Tibial nerve (tissue), 4 donors: ENCODE results near the gene NFXL1. TPM values are rescaled to one million over a fixed set of nuclear protein-coding genes. Genes with fewer than 3 reads are reported as not detected.

ENCODE experiments used
- DNase-seq, 2 donors: peaks; one replicate each; pipeline ENCODE4 v3.0.0-alpha.2; 2019; ENCODE audit warnings: low spot score in 2 of 2
- H3K27ac ChIP-seq, 4 donors: fragments of 200-600 bp; sonication (generic) in 3 of 4; one replicate each; pipeline ENCODE4 v1.5.1; 2017 to 2019; ENCODE audit warnings: mild to moderate bottlenecking in 1 of 4
- H3K27me3 ChIP-seq, 2 donors: fragments of 200-600 bp; sonication (generic) in 1 of 2; one replicate each; pipeline versions ENCODE4 v1.5.1 to v1.6.0; 2017 to 2019
- H3K36me3 ChIP-seq, 3 donors: fragments of 200-600 bp; sonication (generic); one replicate each; pipeline ENCODE4 v1.5.1; 2018 to 2019
- H3K4me1 ChIP-seq, 4 donors: fragments of 200-600 bp; sonication (generic) in 3 of 4; one replicate each; pipeline ENCODE4 v1.5.1; 2017 to 2019
- H3K4me3 ChIP-seq, 4 donors: fragments of 200-600 bp; sonication (generic) in 3 of 4; one replicate each; pipeline ENCODE4 v1.5.1; 2017 to 2019; ENCODE audit warnings: mild to moderate bottlenecking in 1 of 4, moderate library complexity in 1 of 4
- H3K9me3 ChIP-seq, 4 donors: fragments of 200-600 bp; sonication (generic) in 3 of 4; one replicate each; pipeline ENCODE4 v1.5.1; 2017 to 2019
- CTCF ChIP-seq, 5 experiments: fragments of 200-600 bp in 3 of 5; fragments of 450-650 bp in 2 of 5; sonication (generic) in 3 of 5; IDR thresholded peaks; one replicate each; pipeline ENCODE4 v1.5.1; 2016 to 2019; ENCODE audit warnings: antibody characterized with exemption in 5 of 5, mild to moderate bottlenecking in 3 of 5, moderate library complexity in 2 of 5
- EP300 ChIP-seq, 2 donors: sonication (generic); formaldehyde crosslinking; IDR thresholded peaks; one replicate each; pipeline ENCODE4 v1.6.1; 2017; ENCODE audit warnings: antibody characterized with exemption in 2 of 2, mild to moderate bottlenecking in 1 of 2
- POLR2A ChIP-seq, 2 donors: fragments of 450-650 bp; IDR thresholded peaks; one replicate each; pipeline ENCODE4 v1.6.1; 2017; ENCODE audit warnings: antibody characterized with exemption in 2 of 2, mild to moderate bottlenecking in 2 of 2, moderate library complexity in 2 of 2
- WGBS, 2 donors: methylation state at CpG; one replicate each; pipeline ENCODE4 v1.1.5; 2018; 5-methylcytosine and 5-hydroxymethylcytosine counted together
- total RNA-seq, 4 donors: library from RNA; depleted of rRNA; stranded (reverse); fragments of >200 nt; gene quantifications; one replicate each; pipeline ENCODE4 v1.1.0, GENCODE V29; 2016

Gene NFXL1
- total RNA-seq, 4 donors from 2014 or later: 12.2 to 18.0 (median 15.6) TPM

DNA sequence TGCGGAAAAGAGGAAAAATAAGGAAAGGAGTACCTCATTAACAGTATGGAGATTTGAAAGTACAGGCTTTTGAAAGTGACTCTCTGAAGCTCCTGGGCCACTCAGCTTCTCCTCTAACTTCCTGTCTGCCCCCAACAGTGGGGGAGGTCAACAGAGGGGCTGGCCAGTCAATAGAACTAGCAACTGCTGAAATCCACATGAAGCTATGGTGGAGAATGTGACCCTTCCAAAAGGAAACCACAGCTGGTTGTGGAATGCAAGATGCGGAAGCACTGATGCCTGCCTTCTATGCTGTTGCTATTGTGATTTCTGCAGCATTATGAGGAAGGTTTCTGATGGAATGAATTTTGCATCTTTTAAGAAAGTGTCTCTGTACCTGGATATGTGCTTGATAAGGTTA is 78.9 kb downstream of the NFXL1 start:
- Histone ChIP-seq H3K4me3 (no peak overlapping the region), H3K4me1 (peaks cover 0 to 35% (median 15%) of the 10 kb centered on the region in 4 donors), H3K9me3 (peaks cover 0 to 9% (median 0%) of the 10 kb centered on the region in 4 donors), H3K27me3 (no peaks in the 10 kb centered on the region), H3K27ac (no peak overlapping the region), H3K36me3 (no peaks in the 10 kb centered on the region)
- no peak for DNase-seq
- TF ChIP-seq CTCF (IDR thresholded peaks at IDR 0.05) (no peak), EP300 (IDR thresholded peaks at IDR 0.05) (no peak), POLR2A (IDR thresholded peaks at IDR 0.05) (no peak)
- 76 to 79% methylated on average over 2 of the region's 2 CpGs for WGBS, 2 donors

GRCh38 chr4:47831026-47831679 is 83.2 kb downstream of the NFXL1 start:
- H3K27ac ChIP-seq: no peak overlapping the region
- peaks cover 0 to 10% (median 4%) of the 10 kb centered on the region in 4 donors for H3K4me1 ChIP-seq
- no peak for DNase-seq
- no peaks in the 10 kb centered on the region for H3K27me3 ChIP-seq
- H3K9me3 ChIP-seq: peaks cover 0 to 9% (median 0%) of the 10 kb centered on the region in 4 donors
- TF ChIP-seq CTCF (IDR thresholded peaks at IDR 0.05) (no peak), POLR2A (IDR thresholded peaks at IDR 0.05) (no peak), EP300 (IDR thresholded peaks at IDR 0.05) (no peak)
- 72 to 81% methylated on average over 5 of the region's 5 CpGs for WGBS, 2 donors
- H3K36me3 ChIP-seq: no peaks in the 10 kb centered on the region
- no peak overlapping the region for H3K4me3 ChIP-seq

GRCh38 chr4:47830265-47831025 is 83.9 kb downstream of the NFXL1 start:
- Histone ChIP-seq H3K4me1 (peaks cover 0 to 3% (median 0%) of the 10 kb centered on the region in 4 donors), H3K27me3 (no peaks in the 10 kb centered on the region), H3K4me3 (no peak overlapping the region), H3K36me3 (no peaks in the 10 kb centered on the region), H3K27ac (no peak overlapping the region), H3K9me3 (peaks cover 0 to 9% (median 0%) of the 10 kb centered on the region in 4 donors)
- no peak for TF ChIP-seq EP300 (IDR thresholded peaks at IDR 0.05)
- TF ChIP-seq POLR2A (IDR thresholded peaks at IDR 0.05): no peak
- TF ChIP-seq CTCF (IDR thresholded peaks at IDR 0.05): no peak
- WGBS, 2 donors: 79 to 81% methylated on average over 3 of the region's 3 CpGs
- no peak for DNase-seq

- Histone ChIP-seq H3K4me1 (no peaks in the 10 kb centered on the region), H3K27me3 (no peaks in the 10 kb centered on the region), H3K27ac (no peak overlapping the region), H3K4me3 (no peak overlapping the region), H3K36me3 (no peaks in the 10 kb centered on the region), H3K9me3 (peaks cover 0 to 9% (median 0%) of the 10 kb centered on the region in 4 donors)
- TF ChIP-seq POLR2A (IDR thresholded peaks at IDR 0.05) (no peak), EP300 (IDR thresholded peaks at IDR 0.05) (no peak), CTCF (IDR thresholded peaks at IDR 0.05) (no peak)
- no peak for DNase-seq
Measured at GRCh38 chr4:47829438-47829837, 84.9 kb downstream of the NFXL1 start.
